ENCODE data around the gene C17orf78.
"Not testable (repeated sequence)": the region's sequence is repeated elsewhere in the genome, so short reads cannot be mapped to it uniquely, and the experiment has no call there.

Gene C17orf78

GRCh38 chr17:37375706-37376105 lies at the start of gene C17orf78:
Gene C17orf78, plus strand, starts transcription at chr17:37375985. Its CDS starts 108 bp downstream, at chr17:37376093.
- Histone ChIP-seq H3K27me3 (ENCODE audit: control insufficient read depth, insufficient read depth, low read length) (no peaks in the 10 kb centered on the region), H3K36me3 (ENCODE audit: control insufficient read depth, insufficient read depth, low read length) (no peaks in the 10 kb centered on the region), H3K27ac (ENCODE audit: low read depth, low read length) (no peak within 1 kb of the TSS), H3K9ac (ENCODE audit: low read length) (no peak within 1 kb of the TSS), H3K4me1 (ENCODE audit: control insufficient read depth, insufficient read depth, low read length) (no peaks in the 10 kb centered on the region), H3K4me3 (ENCODE audit: low read length) (no peak within 1 kb of the TSS)

GRCh38 chr17:37327341-37328090 lies 48.3 kb upstream of the C17orf78 start:
- H3K36me3 ChIP-seq (ENCODE audit: control insufficient read depth, insufficient read depth, low read length): peaks cover 2% of the 10 kb centered on the region
- no peaks in the 10 kb centered on the region for H3K27me3 ChIP-seq (ENCODE audit: control insufficient read depth, insufficient read depth, low read length)
- H3K4me1 ChIP-seq (ENCODE audit: control insufficient read depth, insufficient read depth, low read length): no peaks in the 10 kb centered on the region
- no peak overlapping the region for H3K9ac ChIP-seq (ENCODE audit: low read length)
- no peak overlapping the region for H3K4me3 ChIP-seq (ENCODE audit: low read length)
- H3K27ac ChIP-seq (ENCODE audit: low read depth, low read length): no peak overlapping the region

- Histone ChIP-seq H3K4me3 (ENCODE audit: low read length) (no peak overlapping the region), H3K36me3 (ENCODE audit: control insufficient read depth, insufficient read depth, low read length) (peaks cover 2% of the 10 kb centered on the region), H3K27ac (ENCODE audit: low read depth, low read length) (no peak overlapping the region), H3K4me1 (ENCODE audit: control insufficient read depth, insufficient read depth, low read length) (no peaks in the 10 kb centered on the region), H3K9ac (ENCODE audit: low read length) (no peak overlapping the region), H3K27me3 (ENCODE audit: control insufficient read depth, insufficient read depth, low read length) (no peaks in the 10 kb centered on the region)
Observed at GRCh38 chr17:37338847-37339246, 36.9 kb upstream of the C17orf78 start.

- H3K36me3 ChIP-seq (ENCODE audit: control insufficient read depth, insufficient read depth, low read length): peaks cover 2% of the 10 kb centered on the region
- H3K27ac ChIP-seq (ENCODE audit: low read depth, low read length): no peak overlapping the region
- H3K9ac ChIP-seq (ENCODE audit: low read length): no peak overlapping the region
- H3K4me1 ChIP-seq (ENCODE audit: control insufficient read depth, insufficient read depth, low read length): no peaks in the 10 kb centered on the region
- H3K4me3 ChIP-seq (ENCODE audit: low read length): no peak overlapping the region
- H3K27me3 ChIP-seq (ENCODE audit: control insufficient read depth, insufficient read depth, low read length): no peaks in the 10 kb centered on the region
Observed at GRCh38 chr17:37339321-37339720, 36.5 kb upstream of the C17orf78 start.

- H3K36me3 ChIP-seq (ENCODE audit: control insufficient read depth, insufficient read depth, low read length): peaks cover 2% of the 10 kb centered on the region
- no peak overlapping the region for H3K27ac ChIP-seq (ENCODE audit: low read depth, low read length)
- H3K4me1 ChIP-seq (ENCODE audit: control insufficient read depth, insufficient read depth, low read length): no peaks in the 10 kb centered on the region
- no peak overlapping the region for H3K9ac ChIP-seq (ENCODE audit: low read length)
- H3K4me3 ChIP-seq (ENCODE audit: low read length): no peak overlapping the region
- no peaks in the 10 kb centered on the region for H3K27me3 ChIP-seq (ENCODE audit: control insufficient read depth, insufficient read depth, low read length)
Observed at GRCh38 chr17:37340804-37341203, 35.0 kb upstream of the C17orf78 start.

GRCh38 chr17:37342589-37342988 lies 33.2 kb upstream of the C17orf78 start:
- no peak overlapping the region for H3K4me3 ChIP-seq (ENCODE audit: low read length)
- no peaks in the 10 kb centered on the region for H3K27me3 ChIP-seq (ENCODE audit: control insufficient read depth, insufficient read depth, low read length)
- H3K36me3 ChIP-seq (ENCODE audit: control insufficient read depth, insufficient read depth, low read length): no peaks in the 10 kb centered on the region
- H3K4me1 ChIP-seq (ENCODE audit: control insufficient read depth, insufficient read depth, low read length): no peaks in the 10 kb centered on the region
- H3K9ac ChIP-seq (ENCODE audit: low read length): no peak overlapping the region
- no peak overlapping the region for H3K27ac ChIP-seq (ENCODE audit: low read depth, low read length)

- Histone ChIP-seq H3K36me3 (ENCODE audit: control insufficient read depth, insufficient read depth, low read length) (no peaks in the 10 kb centered on the region), H3K27me3 (ENCODE audit: control insufficient read depth, insufficient read depth, low read length) (no peaks in the 10 kb centered on the region), H3K4me3 (ENCODE audit: low read length) (no peak overlapping the region)
Observed at GRCh38 chr17:37344519-37344918, 31.3 kb upstream of the C17orf78 start.

GRCh38 chr17:37346863-37347402 lies 28.9 kb upstream of the C17orf78 start:
- H3K36me3 ChIP-seq (ENCODE audit: control insufficient read depth, insufficient read depth, low read length); H3K27me3 ChIP-seq (ENCODE audit: control insufficient read depth, insufficient read depth, low read length); H3K4me3 ChIP-seq (ENCODE audit: low read length); H3K4me1 ChIP-seq (ENCODE audit: control insufficient read depth, insufficient read depth, low read length); H3K9ac ChIP-seq (ENCODE audit: low read length); H3K27ac ChIP-seq (ENCODE audit: low read depth, low read length): not testable (repeated sequence)

More at GRCh38 chr17:37344519-37344918, 31.3 kb upstream of the C17orf78 start:
- H3K27ac ChIP-seq (ENCODE audit: low read depth, low read length): no peak overlapping the region
- H3K9ac ChIP-seq (ENCODE audit: low read length): no peak overlapping the region
- H3K4me1 ChIP-seq (ENCODE audit: control insufficient read depth, insufficient read depth, low read length): no peaks in the 10 kb centered on the region

- H3K27ac ChIP-seq (ENCODE audit: low read depth, low read length); H3K36me3 ChIP-seq (ENCODE audit: control insufficient read depth, insufficient read depth, low read length); H3K4me3 ChIP-seq (ENCODE audit: low read length); H3K9ac ChIP-seq (ENCODE audit: low read length); H3K4me1 ChIP-seq (ENCODE audit: control insufficient read depth, insufficient read depth, low read length); H3K27me3 ChIP-seq (ENCODE audit: control insufficient read depth, insufficient read depth, low read length): not testable (repeated sequence)
Observed at GRCh38 chr17:37356796-37357569, 18.8 kb upstream of the C17orf78 start.

- H3K9ac ChIP-seq (ENCODE audit: low read length): peak overlapping the region; percentile 77
- no peaks in the 10 kb centered on the region for H3K27me3 ChIP-seq (ENCODE audit: control insufficient read depth, insufficient read depth, low read length)
- no peaks in the 10 kb centered on the region for H3K36me3 ChIP-seq (ENCODE audit: control insufficient read depth, insufficient read depth, low read length)
- peaks cover 8% of the 10 kb centered on the region for H3K4me1 ChIP-seq (ENCODE audit: control insufficient read depth, insufficient read depth, low read length)
- H3K27ac ChIP-seq (ENCODE audit: low read depth, low read length): peak overlapping the region; percentile 91
- peak overlapping the region; percentile 87 for H3K4me3 ChIP-seq (ENCODE audit: low read length)
Observed at GRCh38 chr17:37358098-37358829, 17.5 kb upstream of the C17orf78 start.

GRCh38 chr17:37358830-37359681 lies 16.7 kb upstream of the C17orf78 start:
- H3K4me1 ChIP-seq (ENCODE audit: control insufficient read depth, insufficient read depth, low read length): peaks cover 8% of the 10 kb centered on the region
- H3K36me3 ChIP-seq (ENCODE audit: control insufficient read depth, insufficient read depth, low read length): no peaks in the 10 kb centered on the region

More at GRCh38 chr17:37358830-37359681, 16.7 kb upstream of the C17orf78 start:
- peak overlapping the region; percentile 91 for H3K27ac ChIP-seq (ENCODE audit: low read depth, low read length)
- no peaks in the 10 kb centered on the region for H3K27me3 ChIP-seq (ENCODE audit: control insufficient read depth, insufficient read depth, low read length)
- peak overlapping the region; percentile 77 for H3K9ac ChIP-seq (ENCODE audit: low read length)
- H3K4me3 ChIP-seq (ENCODE audit: low read length): peak overlapping the region; percentile 87
